ENCODE measurements around the gene NECAP2.

Gene NECAP2

GRCh38 chr1:16443975-16444770 lies 3.6 kb downstream of the NECAP2 start:
- Histone ChIP-seq H3F3A (ENCODE audit: insufficient read depth) (no peaks in the 10 kb centered on the region), H3K9me3 (ENCODE audit: insufficient read depth, low read length) (no peaks in the 10 kb centered on the region), H3K9me2 (replicated peaks; ENCODE audit: insufficient read depth, low read length) (no peaks in the 10 kb centered on the region), H3K79me2 (ENCODE audit: insufficient read depth, low read length) (peaks cover 23% of the 10 kb centered on the region), H3K4me3 (ENCODE audit: insufficient read depth, low read length, poor library complexity, severe bottlenecking) (no peak overlapping the region), H2AFZ (ENCODE audit: low read depth, low read length, severe bottlenecking) (no peak overlapping the region), H4K20me1 (ENCODE audit: low read depth, low read length) (no peaks in the 10 kb centered on the region), H3K9ac (ENCODE audit: low read length) (no peak overlapping the region), H3K4me2 (ENCODE audit: low read depth, low read length, poor library complexity, severe bottlenecking) (no peak overlapping the region), H3K27ac (ENCODE audit: low read depth, low read length) (no peak overlapping the region), H3K36me3 (ENCODE audit: low read length) (no peaks in the 10 kb centered on the region), H3K27me3 (ENCODE audit: low read length) (no peaks in the 10 kb centered on the region)
- TF ChIP-seq CTCF (IDR thresholded peaks at IDR 0.05; ENCODE audit: insufficient read depth, low read length, poor library complexity, severe bottlenecking) (no peak), EZH2phosphoT487 (conservative IDR thresholded peaks at IDR 0.05; ENCODE audit: low read length) (no peak)

DNA sequence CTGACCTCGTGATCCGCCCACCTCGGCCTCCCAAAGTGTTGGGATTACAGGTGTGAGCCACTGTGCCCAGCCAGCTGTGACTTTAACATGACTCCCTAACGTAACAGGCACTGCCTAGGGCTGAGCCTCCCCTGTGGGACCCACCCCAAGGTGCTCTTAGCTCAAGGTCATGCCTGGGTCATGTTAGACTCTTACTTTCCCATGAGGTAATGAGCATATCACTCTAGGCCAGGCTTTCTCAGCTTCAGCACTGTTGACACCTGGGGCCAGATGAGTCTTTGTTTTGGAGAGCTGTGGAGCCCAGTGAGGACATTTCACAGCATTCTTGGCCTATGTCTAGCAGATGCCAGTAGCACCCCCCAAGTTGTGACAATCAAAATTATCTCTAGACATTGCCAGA lies 4.5 kb downstream of the NECAP2 start:
- no peak overlapping the region for H2AFZ ChIP-seq (ENCODE audit: low read depth, low read length, severe bottlenecking)
- no peak overlapping the region for H3K9ac ChIP-seq (ENCODE audit: low read length)

DNA sequence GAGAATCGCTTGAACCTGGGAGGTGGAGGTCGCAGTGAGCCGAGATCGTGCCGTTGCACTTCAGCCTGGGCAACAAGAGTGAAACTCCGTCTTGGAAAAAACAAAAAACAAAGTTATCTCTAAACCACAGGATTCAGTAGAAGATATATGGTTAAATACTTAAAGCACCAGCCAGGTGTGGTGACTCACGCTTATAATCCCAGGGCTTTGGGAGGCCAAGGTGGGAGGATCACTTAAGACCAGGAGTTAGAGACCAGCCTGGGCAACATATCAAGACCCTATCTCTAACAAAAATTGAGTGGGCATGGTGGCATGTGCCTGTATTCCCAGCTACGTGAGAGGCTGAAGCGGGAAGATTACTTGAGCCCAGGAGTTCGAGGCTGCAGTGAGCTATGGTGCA lies 5.6 kb downstream of the NECAP2 start:
- TF ChIP-seq CTCF (IDR thresholded peaks at IDR 0.05; ENCODE audit: insufficient read depth, low read length, poor library complexity, severe bottlenecking) (no peak), EZH2phosphoT487 (conservative IDR thresholded peaks at IDR 0.05; ENCODE audit: low read length) (no peak)
- no peaks in the 10 kb centered on the region for H3F3A ChIP-seq (ENCODE audit: insufficient read depth)
- no peaks in the 10 kb centered on the region for H3K9me2 ChIP-seq (replicated peaks; ENCODE audit: insufficient read depth, low read length)
- no peaks in the 10 kb centered on the region for H3K36me3 ChIP-seq (ENCODE audit: low read length)
- H3K4me3 ChIP-seq (ENCODE audit: insufficient read depth, low read length, poor library complexity, severe bottlenecking): no peak overlapping the region
- H3K9me3 ChIP-seq (ENCODE audit: insufficient read depth, low read length): no peaks in the 10 kb centered on the region
- H3K4me2 ChIP-seq (ENCODE audit: low read depth, low read length, poor library complexity, severe bottlenecking): no peak overlapping the region
- H3K27me3 ChIP-seq (ENCODE audit: low read length): no peaks in the 10 kb centered on the region
- H4K20me1 ChIP-seq (ENCODE audit: low read depth, low read length): no peaks in the 10 kb centered on the region
- H3K9ac ChIP-seq (ENCODE audit: low read length): no peak overlapping the region
- peaks cover 18% of the 10 kb centered on the region for H3K79me2 ChIP-seq (ENCODE audit: insufficient read depth, low read length)
- H3K27ac ChIP-seq (ENCODE audit: low read depth, low read length): no peak overlapping the region
- H2AFZ ChIP-seq (ENCODE audit: low read depth, low read length, severe bottlenecking): no peak overlapping the region

More for the DNA sequence above, 4.5 kb downstream of the NECAP2 start:
- H3K27ac ChIP-seq (ENCODE audit: low read depth, low read length): no peak overlapping the region
- no peaks in the 10 kb centered on the region for H3K9me3 ChIP-seq (ENCODE audit: insufficient read depth, low read length)
- no peaks in the 10 kb centered on the region for H3K27me3 ChIP-seq (ENCODE audit: low read length)
- no peaks in the 10 kb centered on the region for H3K9me2 ChIP-seq (replicated peaks; ENCODE audit: insufficient read depth, low read length)
- H3F3A ChIP-seq (ENCODE audit: insufficient read depth): no peaks in the 10 kb centered on the region
- no peak overlapping the region for H3K4me3 ChIP-seq (ENCODE audit: insufficient read depth, low read length, poor library complexity, severe bottlenecking)
- H3K79me2 ChIP-seq (ENCODE audit: insufficient read depth, low read length): peaks cover 23% of the 10 kb centered on the region
- no peak for TF ChIP-seq CTCF (IDR thresholded peaks at IDR 0.05; ENCODE audit: insufficient read depth, low read length, poor library complexity, severe bottlenecking)
- no peak for TF ChIP-seq EZH2phosphoT487 (conservative IDR thresholded peaks at IDR 0.05; ENCODE audit: low read length)
- no peak overlapping the region for H3K4me2 ChIP-seq (ENCODE audit: low read depth, low read length, poor library complexity, severe bottlenecking)
- H4K20me1 ChIP-seq (ENCODE audit: low read depth, low read length): no peaks in the 10 kb centered on the region
- H3K36me3 ChIP-seq (ENCODE audit: low read length): no peaks in the 10 kb centered on the region

All from SU-DHL-6 (cell line).